ENCODE results near the gene DGKD. TPM values are rescaled to one million over a fixed set of nuclear protein-coding genes. Genes with fewer than 3 reads are reported as not detected.

The DGKD gene
- total and polyA plus RNA-seq, 9 of the 15 experiments (the other 6 are each of a cell fraction or from before 2014, with no cell fraction given): 0.52 to 29.5 (median 10.6) TPM

GRCh38 chr2:233384015-233384414 lies 29.7 kb downstream of the DGKD start (continued):
- TF ChIP-seq KDM4B (IDR thresholded peaks at IDR 0.05; ENCODE audit: borderline replicate concordance in 2 of 2, low read depth in 1 of 2) (no peak), C11orf30 (IDR thresholded peaks at IDR 0.05; ENCODE audit: low read depth) (0 out of 2 replicates have a peak, but pooled peaks have one; percentile 23), KLF10 (CRISPR knock-in tag; IDR thresholded peaks at IDR 0.05) (no peak), EWSR1 (IDR thresholded peaks at IDR 0.05; ENCODE audit: borderline replicate concordance, low read depth, partially characterized antibody) (no peak), NCOA4 (IDR thresholded peaks at IDR 0.05; ENCODE audit: partially characterized antibody) (no peak), HOXB6 (CRISPR knock-in tag; IDR thresholded peaks at IDR 0.05; ENCODE audit: borderline replicate concordance) (no peak), TBP (optimal IDR thresholded peaks at IDR 0.05; ENCODE audit: low read depth, low read length) (no peak), SMC3 (conservative IDR thresholded peaks at IDR 0.05; ENCODE audit: insufficient read depth, low read depth, low read length) (0 out of 2 replicates have a peak, but pooled peaks have one; percentile 23), CTCF (IDR thresholded peaks at IDR 0.05 in 2 of 3, conservative IDR thresholded peaks at IDR 0.05 in 1 of 3; ENCODE audit: insufficient read depth in 2 of 3, low read depth in 1 of 3, low read length in 3 of 3) (peak; percentile 55 to 67 (median 66)), ZNF324 (CRISPR knock-in tag; IDR thresholded peaks at IDR 0.05) (no peak), REST (IDR thresholded peaks at IDR 0.05; ENCODE audit: borderline replicate concordance) (peak; percentile 57; the same call in 1 of the 2 replicates), REST (CRISPR knock-in tag; IDR thresholded peaks at IDR 0.05; ENCODE audit: low read depth) (no peak), TCF15 (CRISPR knock-in tag; IDR thresholded peaks at IDR 0.05) (no peak), KLF1 (tag; IDR thresholded peaks at IDR 0.05) (no peak)
